GM18907 (cell line): Measurements from ENCODE around the gene MVP.
A peak's percentile ranks its signal among the peaks of the same experiment; 100 is the strongest.

Experiments
- ATAC-seq: cut with Tn5 transposase; IDR thresholded peaks from one replicate; pipeline ENCODE4 v1.9.1; 2021; ENCODE audit warnings: mild to moderate bottlenecking, moderate library complexity; ENCODE audit not compliant: unreplicated experiment

Gene MVP

GRCh38 chr16:29804020-29804419 lies 16.2 kb upstream of the MVP start:
- ATAC-seq: no peak

DNA sequence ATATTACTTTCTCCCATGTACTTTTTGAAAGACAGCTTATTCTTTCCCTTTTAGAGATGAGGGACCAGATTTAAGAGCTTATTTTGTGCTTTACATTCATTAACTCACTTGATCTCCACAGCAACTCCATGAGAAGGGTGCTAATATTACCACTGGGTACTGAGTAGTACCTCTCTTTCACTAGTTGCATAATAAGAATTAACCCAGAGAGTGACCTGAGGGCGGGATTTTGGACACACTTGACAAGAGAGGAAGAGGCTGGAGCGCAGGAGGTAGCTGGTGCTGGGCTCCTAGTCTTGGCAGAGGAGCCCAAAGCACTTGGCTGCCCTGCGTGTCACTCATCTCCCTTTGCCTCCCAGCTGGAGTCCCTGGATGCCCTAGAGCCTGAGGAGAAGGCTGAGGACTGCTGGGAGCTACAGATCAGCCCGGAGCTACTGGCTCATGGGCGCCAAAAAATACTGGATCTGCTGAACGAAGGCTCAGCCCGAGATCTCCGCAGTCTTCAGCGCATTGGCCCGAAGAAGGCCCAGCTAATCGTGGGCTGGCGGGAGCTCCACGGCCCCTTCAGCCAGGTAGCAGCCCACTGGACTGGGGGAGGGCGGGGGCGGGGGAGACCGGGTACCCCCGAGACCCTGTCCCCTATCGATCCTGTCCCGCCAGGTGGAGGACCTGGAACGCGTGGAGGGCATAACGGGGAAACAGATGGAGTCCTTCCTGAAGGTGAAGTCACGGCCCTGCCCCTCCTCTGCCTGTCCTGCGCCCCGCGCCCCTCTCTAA lies 15.6 kb upstream of the MVP start:
- no peak for ATAC-seq

DNA sequence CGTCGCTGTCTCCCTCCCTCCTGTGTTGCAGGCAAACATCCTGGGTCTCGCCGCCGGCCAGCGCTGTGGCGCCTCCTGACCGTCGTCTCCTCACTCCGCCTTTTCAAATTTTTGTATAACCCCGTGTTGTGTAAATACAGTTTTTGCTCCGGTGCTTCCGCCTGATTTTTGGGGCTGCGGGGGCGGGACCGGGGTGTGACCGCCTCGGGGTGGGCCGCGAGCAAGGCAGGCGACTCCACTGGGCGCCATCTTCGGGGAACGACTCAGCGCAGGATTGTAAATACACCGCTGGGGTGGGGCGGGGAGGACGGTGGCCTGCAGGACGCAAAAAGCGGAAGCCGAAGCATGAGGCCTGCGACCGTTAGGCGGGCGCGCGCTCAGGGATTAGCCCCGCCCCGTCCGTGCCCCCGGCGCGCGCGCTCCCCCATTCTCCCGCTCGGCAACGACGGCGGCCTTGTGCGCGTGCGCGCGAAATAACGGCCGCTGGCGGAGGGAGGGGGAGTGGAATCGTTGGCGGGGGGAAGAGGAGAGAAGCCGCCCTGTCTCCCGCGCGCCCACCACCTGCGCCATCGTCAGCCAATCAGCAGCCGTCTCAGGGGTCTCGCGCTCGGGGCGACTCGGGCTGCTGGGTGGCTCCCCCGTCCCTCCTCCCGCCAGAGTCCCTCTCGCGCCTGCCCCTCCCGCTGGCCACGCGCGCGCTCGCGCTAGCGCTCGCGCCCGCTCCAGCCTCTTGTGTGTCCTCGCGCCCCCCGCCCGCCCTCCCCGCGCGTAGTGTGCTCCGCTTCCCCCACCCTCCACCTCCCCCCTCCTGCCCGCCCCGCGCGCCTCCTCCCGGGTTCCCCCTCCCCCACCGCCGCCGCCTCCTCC lies 14.8 kb upstream of the MVP start:
- peak; percentile 61 for ATAC-seq

GRCh38 chr16:29806099-29806579 lies 14.1 kb upstream of the MVP start, which contains the start of gene MAZ:
Gene MAZ (plus strand): TSS chr16:29806529. CDS start chr16:29806702, 173 bp downstream.
- no peak for ATAC-seq

DNA sequence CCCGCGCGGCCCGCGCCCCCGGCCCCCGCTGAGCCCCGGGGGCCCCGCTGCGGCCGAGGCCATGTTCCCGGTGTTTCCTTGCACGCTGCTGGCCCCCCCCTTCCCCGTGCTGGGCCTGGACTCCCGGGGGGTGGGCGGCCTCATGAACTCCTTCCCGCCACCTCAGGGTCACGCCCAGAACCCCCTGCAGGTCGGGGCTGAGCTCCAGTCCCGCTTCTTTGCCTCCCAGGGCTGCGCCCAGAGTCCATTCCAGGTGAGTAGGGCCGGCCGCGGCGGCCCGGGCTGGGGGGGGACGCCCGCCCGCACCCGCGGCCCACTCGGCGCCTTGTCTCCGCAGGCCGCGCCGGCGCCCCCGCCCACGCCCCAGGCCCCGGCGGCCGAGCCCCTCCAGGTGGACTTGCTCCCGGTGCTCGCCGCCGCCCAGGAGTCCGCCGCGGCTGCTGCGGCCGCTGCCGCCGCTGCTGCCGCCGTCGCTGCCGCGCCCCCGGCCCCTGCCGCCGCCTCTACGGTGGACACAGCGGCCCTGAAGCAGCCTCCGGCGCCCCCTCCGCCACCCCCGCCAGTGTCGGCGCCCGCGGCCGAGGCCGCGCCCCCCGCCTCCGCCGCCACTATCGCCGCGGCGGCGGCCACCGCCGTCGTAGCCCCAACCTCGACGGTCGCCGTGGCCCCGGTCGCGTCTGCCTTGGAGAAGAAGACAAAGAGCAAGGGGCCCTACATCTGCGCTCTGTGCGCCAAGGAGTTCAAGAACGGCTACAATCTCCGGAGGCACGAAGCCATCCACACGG lies 13.4 kb upstream of the MVP start:
- ATAC-seq: peak; percentile 0

DNA sequence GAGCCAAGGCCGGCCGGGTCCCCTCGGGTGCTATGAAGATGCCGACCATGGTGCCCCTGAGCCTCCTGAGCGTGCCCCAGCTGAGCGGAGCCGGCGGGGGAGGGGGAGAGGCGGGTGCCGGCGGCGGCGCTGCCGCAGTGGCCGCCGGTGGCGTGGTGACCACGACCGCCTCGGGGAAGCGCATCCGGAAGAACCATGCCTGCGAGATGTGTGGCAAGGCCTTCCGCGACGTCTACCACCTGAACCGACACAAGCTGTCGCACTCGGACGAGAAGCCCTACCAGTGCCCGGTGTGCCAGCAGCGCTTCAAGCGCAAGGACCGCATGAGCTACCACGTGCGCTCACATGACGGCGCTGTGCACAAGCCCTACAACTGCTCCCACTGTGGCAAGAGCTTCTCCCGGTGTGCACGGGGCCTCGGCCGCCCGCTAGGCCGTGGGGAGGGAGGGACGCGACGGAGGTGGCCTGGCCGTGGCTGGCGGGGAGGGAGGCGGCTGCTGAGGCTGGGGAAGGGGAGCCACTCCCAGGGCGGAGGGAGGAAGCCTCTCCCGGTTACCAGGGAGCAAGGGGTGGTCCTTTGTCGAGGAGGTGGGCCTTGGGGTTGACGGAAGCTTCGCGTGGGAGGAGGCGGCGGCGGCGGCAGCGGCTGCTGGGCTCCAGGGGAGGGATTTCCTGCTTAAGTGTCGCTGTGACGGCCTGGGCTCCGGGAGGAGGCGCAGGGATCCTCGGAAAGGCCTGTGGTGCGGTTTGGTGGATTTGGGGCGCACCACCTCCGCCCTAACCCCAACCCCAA lies 12.6 kb upstream of the MVP start:
- ATAC-seq: peak; percentile 28

GRCh38 chr16:29808219-29808900 lies 11.9 kb upstream of the MVP start:
- no peak for ATAC-seq

DNA sequence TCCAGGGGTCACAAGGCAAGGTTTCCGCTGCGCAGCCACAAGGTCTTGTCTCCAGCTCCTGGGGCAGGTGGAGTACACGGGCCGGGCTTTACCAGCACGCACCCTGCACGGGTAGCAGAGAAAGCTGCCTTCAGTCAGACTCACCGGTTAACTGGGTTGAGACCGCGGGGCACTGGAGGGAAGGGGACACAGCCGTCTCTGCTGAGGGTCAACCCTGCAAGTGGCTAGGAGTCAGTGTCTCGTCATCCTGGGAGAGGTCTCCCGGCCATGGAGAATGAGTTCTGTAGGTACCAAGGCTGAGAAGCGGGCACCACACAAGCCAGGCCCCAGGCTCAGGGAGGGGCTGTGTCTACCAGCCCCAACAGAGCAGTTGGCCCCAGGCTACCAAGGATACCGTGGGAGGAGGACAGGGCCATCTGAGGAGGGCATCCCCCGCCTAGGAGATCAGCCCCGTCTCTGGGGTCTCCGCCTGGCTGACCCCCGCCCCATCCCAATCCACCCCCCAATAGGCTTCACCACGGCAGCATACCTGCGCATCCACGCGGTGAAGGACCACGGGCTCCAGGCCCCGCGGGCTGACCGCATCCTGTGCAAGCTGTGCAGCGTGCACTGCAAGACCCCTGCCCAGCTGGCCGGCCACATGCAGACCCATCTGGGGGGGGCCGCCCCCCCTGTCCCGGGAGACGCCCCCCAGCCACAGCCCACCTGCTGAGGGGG lies 11.1 kb upstream of the MVP start:
- no peak for ATAC-seq

- no peak for ATAC-seq
These were observed 10.2 kb upstream of the MVP start for GRCh38 chr16:29809850-29810698.

- no peak for ATAC-seq
These were observed 9.5 kb upstream of the MVP start for GRCh38 chr16:29810699-29811169.

DNA sequence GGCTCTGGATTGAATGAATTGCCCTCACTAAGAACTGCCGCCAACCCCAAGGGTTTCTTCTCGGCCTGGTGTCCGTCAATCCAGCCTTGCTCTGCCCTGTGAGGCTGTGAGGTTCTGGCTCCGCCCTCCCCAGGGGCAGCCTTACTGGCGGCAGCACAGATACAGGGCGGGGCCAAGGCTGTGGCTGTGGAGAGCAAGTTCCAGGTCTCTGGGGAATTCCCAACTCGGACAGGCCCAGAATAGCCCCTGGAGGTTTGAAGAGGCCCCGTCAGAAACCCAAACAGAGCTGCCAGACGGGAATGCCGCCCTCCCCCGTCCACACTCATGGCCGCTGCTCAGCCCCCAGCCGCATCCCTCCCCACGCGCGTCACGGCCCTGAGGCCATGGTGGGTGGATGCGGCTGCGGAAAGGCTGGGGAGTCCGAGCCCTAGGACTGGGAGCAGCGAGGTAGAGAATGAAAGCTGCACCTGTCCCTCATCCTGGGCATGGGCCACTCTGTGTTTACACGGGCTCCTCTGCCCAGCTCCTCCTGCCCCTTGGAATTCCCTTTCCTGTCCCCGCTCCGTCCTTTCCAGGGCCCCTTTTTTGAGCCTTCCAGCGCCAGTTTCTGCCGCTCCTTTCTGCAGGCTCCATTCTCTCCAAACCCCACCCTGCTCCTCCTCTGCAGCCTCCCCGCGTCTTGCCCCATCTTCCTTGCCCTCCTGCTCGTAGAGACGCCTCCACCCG lies 8.9 kb upstream of the MVP start:
- ATAC-seq: peak; percentile 30

- ATAC-seq: no peak
These were observed 8.2 kb upstream of the MVP start, which contains the start of gene PRRT2 for GRCh38 chr16:29811896-29812665. Gene PRRT2 (plus strand): TSS chr16:29812193. CDS start chr16:29813055, 862 bp downstream.

DNA sequence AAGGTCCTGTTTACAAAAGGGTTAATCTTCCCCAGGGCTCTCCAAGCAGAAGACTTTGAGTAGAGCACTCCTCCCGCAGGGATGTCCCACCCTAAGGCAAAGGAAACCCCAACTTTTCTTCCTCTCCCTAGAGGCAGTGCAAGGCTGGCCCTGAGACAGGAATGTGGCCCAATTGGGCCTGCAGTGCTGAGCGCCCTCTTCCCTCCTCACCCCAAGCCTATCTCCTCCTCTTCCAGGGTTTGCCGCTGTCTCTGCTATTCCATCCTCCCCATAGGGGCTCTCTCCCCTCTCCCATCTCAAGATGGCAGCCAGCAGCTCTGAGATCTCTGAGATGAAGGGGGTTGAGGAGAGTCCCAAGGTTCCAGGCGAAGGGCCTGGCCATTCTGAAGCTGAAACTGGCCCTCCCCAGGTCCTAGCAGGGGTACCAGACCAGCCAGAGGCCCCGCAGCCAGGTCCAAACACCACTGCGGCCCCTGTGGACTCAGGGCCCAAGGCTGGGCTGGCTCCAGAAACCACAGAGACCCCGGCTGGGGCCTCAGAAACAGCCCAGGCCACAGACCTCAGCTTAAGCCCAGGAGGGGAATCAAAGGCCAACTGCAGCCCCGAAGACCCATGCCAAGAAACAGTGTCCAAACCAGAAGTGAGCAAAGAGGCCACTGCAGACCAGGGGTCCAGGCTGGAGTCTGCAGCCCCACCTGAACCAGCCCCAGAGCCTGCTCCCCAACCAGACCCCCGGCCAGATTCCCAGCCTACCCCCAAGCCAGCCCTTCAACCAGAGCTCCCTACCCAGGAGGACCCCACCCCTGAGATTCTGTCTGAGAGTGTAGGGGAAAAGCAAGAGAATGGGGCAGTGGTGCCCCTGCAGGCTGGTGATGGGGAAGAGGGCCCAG lies 7.3 kb upstream of the MVP start:
- no peak for ATAC-seq

DNA sequence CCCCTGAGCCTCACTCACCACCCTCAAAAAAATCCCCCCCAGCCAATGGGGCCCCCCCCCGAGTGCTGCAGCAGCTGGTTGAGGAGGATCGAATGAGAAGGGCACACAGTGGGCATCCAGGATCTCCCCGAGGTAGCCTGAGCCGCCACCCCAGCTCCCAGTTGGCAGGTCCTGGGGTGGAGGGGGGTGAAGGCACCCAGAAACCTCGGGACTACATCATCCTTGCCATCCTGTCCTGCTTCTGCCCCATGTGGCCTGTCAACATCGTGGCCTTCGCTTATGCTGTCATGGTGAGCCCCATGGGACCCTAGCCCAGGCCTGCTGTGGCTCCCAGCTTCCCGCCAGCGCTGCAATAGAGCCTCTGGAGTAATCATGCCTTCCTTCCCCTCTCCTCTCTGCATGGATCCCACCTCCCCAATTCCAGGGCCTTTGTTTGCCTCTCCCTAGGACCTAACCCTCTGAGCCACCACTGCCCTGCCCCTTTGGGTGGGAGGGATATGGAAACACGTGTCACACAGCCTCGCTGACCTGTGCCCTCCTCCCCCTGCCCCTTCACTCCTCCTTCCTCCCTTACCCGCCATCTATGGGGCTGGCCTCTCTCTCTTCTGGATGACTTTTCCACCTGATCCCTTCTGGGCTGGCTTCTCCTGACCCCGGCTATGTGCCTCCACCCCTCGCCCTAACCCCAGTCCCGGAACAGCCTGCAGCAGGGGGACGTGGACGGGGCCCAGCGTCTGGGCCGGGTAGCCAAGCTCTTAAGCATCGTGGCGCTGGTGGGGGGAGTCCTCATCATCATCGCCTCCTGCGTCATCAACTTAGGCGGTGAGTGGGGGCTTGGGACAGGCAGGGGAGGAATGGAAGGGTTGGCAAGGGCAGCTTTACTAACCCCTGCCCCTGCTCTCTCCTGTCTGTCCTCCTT lies 6.4 kb upstream of the MVP start:
- ATAC-seq: no peak
